Measurements from ENCODE around the gene CNPY1.

GRCh38 chr7:155507576-155507975, 38.8 kb downstream of the CNPY1 start:
- TF ChIP-seq CTCF (IDR thresholded peaks at IDR 0.05; ENCODE audit: poor library complexity, severe bottlenecking) (no peak), EZH2 (IDR thresholded peaks at IDR 0.05; ENCODE audit: borderline replicate concordance, insufficient read depth, low read length, poor library complexity, severe bottlenecking) (no peak), POLR2AphosphoS5 (IDR thresholded peaks at IDR 0.05) (peak; percentile 3)
